ENCODE data around the gene IDH3A.

The IDH3A gene

GRCh38 chr15:78192826-78193594 lies 43.8 kb downstream of the IDH3A start:
- Histone ChIP-seq H3K9me3 (ENCODE audit: control insufficient read depth, low read length) (no peaks in the 10 kb centered on the region), H3K4me1 (ENCODE audit: control insufficient read depth, insufficient read depth, low read length, poor library complexity, severe bottlenecking) (no peaks in the 10 kb centered on the region), H3K4me3 (ENCODE audit: extremely low read depth, insufficient read depth, low read length, poor library complexity, severe bottlenecking) (no peak overlapping the region), H3K27ac (ENCODE audit: low read depth, low read length, severe bottlenecking) (no peak overlapping the region), H3K36me3 (ENCODE audit: control insufficient read depth, insufficient read depth, low read length) (no peaks in the 10 kb centered on the region)
- 92 to 98% methylated on average over 5 to 6 of the region's 10 CpGs for WGBS, 2 experiments (ENCODE audit: insufficient coverage in 2 of 2)

GRCh38 chr15:78193731-78194567 lies 44.8 kb downstream of the IDH3A start:
- Histone ChIP-seq H3K27ac (ENCODE audit: low read depth, low read length, severe bottlenecking) (no peak overlapping the region), H3K4me1 (ENCODE audit: control insufficient read depth, insufficient read depth, low read length, poor library complexity, severe bottlenecking) (no peaks in the 10 kb centered on the region), H3K9me3 (ENCODE audit: control insufficient read depth, low read length) (no peaks in the 10 kb centered on the region), H3K36me3 (ENCODE audit: control insufficient read depth, insufficient read depth, low read length) (no peaks in the 10 kb centered on the region), H3K4me3 (ENCODE audit: extremely low read depth, insufficient read depth, low read length, poor library complexity, severe bottlenecking) (no peak overlapping the region)
- 83 to 88% methylated on average over 7 to 9 of the region's 15 CpGs for WGBS, 2 experiments (ENCODE audit: insufficient coverage in 2 of 2)

- Histone ChIP-seq H3K4me3 (ENCODE audit: extremely low read depth, insufficient read depth, low read length, poor library complexity, severe bottlenecking) (no peak overlapping the region), H3K9me3 (ENCODE audit: control insufficient read depth, low read length) (no peaks in the 10 kb centered on the region), H3K27ac (ENCODE audit: low read depth, low read length, severe bottlenecking) (no peak overlapping the region), H3K36me3 (ENCODE audit: control insufficient read depth, insufficient read depth, low read length) (no peaks in the 10 kb centered on the region), H3K4me1 (ENCODE audit: control insufficient read depth, insufficient read depth, low read length, poor library complexity, severe bottlenecking) (no peaks in the 10 kb centered on the region)
- 90 to 94% methylated on average over 11 to 13 of the region's 15 CpGs for WGBS, 2 experiments (ENCODE audit: insufficient coverage in 2 of 2)
Observed at GRCh38 chr15:78194568-78194925, 45.4 kb downstream of the IDH3A start.

GRCh38 chr15:78195735-78196201 lies 46.6 kb downstream of the IDH3A start:
- Histone ChIP-seq H3K36me3 (ENCODE audit: control insufficient read depth, insufficient read depth, low read length) (no peaks in the 10 kb centered on the region), H3K9me3 (ENCODE audit: control insufficient read depth, low read length) (no peaks in the 10 kb centered on the region), H3K4me1 (ENCODE audit: control insufficient read depth, insufficient read depth, low read length, poor library complexity, severe bottlenecking) (no peaks in the 10 kb centered on the region), H3K4me3 (ENCODE audit: extremely low read depth, insufficient read depth, low read length, poor library complexity, severe bottlenecking) (no peak overlapping the region), H3K27ac (ENCODE audit: low read depth, low read length, severe bottlenecking) (no peak overlapping the region)
- WGBS, 2 experiments (ENCODE audit: insufficient coverage in 2 of 2) = 56 to 66% methylated on average over 3 of the region's 7 CpGs

GRCh38 chr15:78197632-78198031 lies 48.5 kb downstream of the IDH3A start:
- Histone ChIP-seq H3K36me3 (ENCODE audit: control insufficient read depth, insufficient read depth, low read length) (no peaks in the 10 kb centered on the region), H3K27ac (ENCODE audit: low read depth, low read length, severe bottlenecking) (no peak overlapping the region), H3K9me3 (ENCODE audit: control insufficient read depth, low read length) (no peaks in the 10 kb centered on the region), H3K4me1 (ENCODE audit: control insufficient read depth, insufficient read depth, low read length, poor library complexity, severe bottlenecking) (no peaks in the 10 kb centered on the region), H3K4me3 (ENCODE audit: extremely low read depth, insufficient read depth, low read length, poor library complexity, severe bottlenecking) (no peak overlapping the region)
- WGBS, 2 experiments (ENCODE audit: insufficient coverage in 2 of 2) = 86 to 87% methylated on average over 3 to 5 of the region's 7 CpGs

- H3K27ac ChIP-seq (ENCODE audit: low read depth, low read length, severe bottlenecking) = no peak overlapping the region
- H3K36me3 ChIP-seq (ENCODE audit: control insufficient read depth, insufficient read depth, low read length) = no peaks in the 10 kb centered on the region
- 92 to 94% methylated on average over 10 of the region's 10 CpGs for WGBS, 2 experiments (ENCODE audit: insufficient coverage in 2 of 2)
- no peaks in the 10 kb centered on the region for H3K9me3 ChIP-seq (ENCODE audit: control insufficient read depth, low read length)
- H3K4me3 ChIP-seq (ENCODE audit: extremely low read depth, insufficient read depth, low read length, poor library complexity, severe bottlenecking) = no peak overlapping the region
- H3K4me1 ChIP-seq (ENCODE audit: control insufficient read depth, insufficient read depth, low read length, poor library complexity, severe bottlenecking) = peaks cover 15% of the 10 kb centered on the region
Observed at GRCh38 chr15:78200276-78200930, 51.2 kb downstream of the IDH3A start.

- peaks cover 21% of the 10 kb centered on the region for H3K4me1 ChIP-seq (ENCODE audit: control insufficient read depth, insufficient read depth, low read length, poor library complexity, severe bottlenecking)
- H3K27ac ChIP-seq (ENCODE audit: low read depth, low read length, severe bottlenecking) = no peak overlapping the region
- no peak overlapping the region for H3K4me3 ChIP-seq (ENCODE audit: extremely low read depth, insufficient read depth, low read length, poor library complexity, severe bottlenecking)
- 85 to 86% methylated on average over 7 to 9 of the region's 10 CpGs for WGBS, 2 experiments (ENCODE audit: insufficient coverage in 2 of 2)
- no peaks in the 10 kb centered on the region for H3K36me3 ChIP-seq (ENCODE audit: control insufficient read depth, insufficient read depth, low read length)
- H3K9me3 ChIP-seq (ENCODE audit: control insufficient read depth, low read length) = no peaks in the 10 kb centered on the region
Observed at GRCh38 chr15:78201281-78202190, 52.4 kb downstream of the IDH3A start.

- H3K27ac ChIP-seq (ENCODE audit: low read depth, low read length, severe bottlenecking) = peak overlapping the region; percentile 2
- H3K4me3 ChIP-seq (ENCODE audit: extremely low read depth, insufficient read depth, low read length, poor library complexity, severe bottlenecking) = no peak overlapping the region
- H3K9me3 ChIP-seq (ENCODE audit: control insufficient read depth, low read length) = no peaks in the 10 kb centered on the region
- H3K36me3 ChIP-seq (ENCODE audit: control insufficient read depth, insufficient read depth, low read length) = no peaks in the 10 kb centered on the region
- H3K4me1 ChIP-seq (ENCODE audit: control insufficient read depth, insufficient read depth, low read length, poor library complexity, severe bottlenecking) = peaks cover 33% of the 10 kb centered on the region
- 90 to 91% methylated on average over 12 to 14 of the region's 14 CpGs for WGBS, 2 experiments (ENCODE audit: insufficient coverage in 2 of 2)
Observed at GRCh38 chr15:78203346-78204225, 54.4 kb downstream of the IDH3A start.

GRCh38 chr15:78204351-78205309 lies 55.5 kb downstream of the IDH3A start:
- H3K9me3 ChIP-seq (ENCODE audit: control insufficient read depth, low read length) = no peaks in the 10 kb centered on the region
- 91 to 92% methylated on average over 11 to 12 of the region's 17 CpGs for WGBS, 2 experiments (ENCODE audit: insufficient coverage in 2 of 2)
- no peak overlapping the region for H3K4me3 ChIP-seq (ENCODE audit: extremely low read depth, insufficient read depth, low read length, poor library complexity, severe bottlenecking)
- peaks cover 33% of the 10 kb centered on the region for H3K4me1 ChIP-seq (ENCODE audit: control insufficient read depth, insufficient read depth, low read length, poor library complexity, severe bottlenecking)
- H3K27ac ChIP-seq (ENCODE audit: low read depth, low read length, severe bottlenecking) = no peak overlapping the region
- H3K36me3 ChIP-seq (ENCODE audit: control insufficient read depth, insufficient read depth, low read length) = no peaks in the 10 kb centered on the region
